T-helper 2 cell treated with Interferon-gamma antibody and Interleukin-4, amounts not matched to agents 5 μg/mL and 100 μg/mL, for 36 hours (primary cell): ENCODE results near the gene MARS1.

Experiments used
- DNase-seq: peaks from one replicate; pipeline ENCODE4 v3.0.0; 2021; ENCODE audit warnings: low spot score
- H3K27ac Mint-ChIP-seq: one replicate; pipeline ENCODE4 v1.8.0; 2021; ENCODE audit warnings: mild to moderate bottlenecking, mixed read lengths
- H3K27me3 Mint-ChIP-seq: one replicate; pipeline ENCODE4 v1.8.0; 2021; ENCODE audit warnings: low read depth, mixed read lengths
- H3K36me3 Mint-ChIP-seq: one replicate; pipeline ENCODE4 v1.8.0; 2021; ENCODE audit warnings: low read depth, mixed read lengths
- H3K4me1 Mint-ChIP-seq: one replicate; pipeline ENCODE4 v1.8.0; 2021; ENCODE audit warnings: low read depth, mixed read lengths
- H3K4me3 Mint-ChIP-seq: one replicate; pipeline ENCODE4 v1.8.0; 2022; ENCODE audit warnings: mild to moderate bottlenecking, moderate library complexity, mixed read lengths
- H3K9me3 Mint-ChIP-seq: one replicate; pipeline ENCODE4 v1.8.0; 2021; ENCODE audit warnings: mixed read lengths

Gene MARS1

DNA sequence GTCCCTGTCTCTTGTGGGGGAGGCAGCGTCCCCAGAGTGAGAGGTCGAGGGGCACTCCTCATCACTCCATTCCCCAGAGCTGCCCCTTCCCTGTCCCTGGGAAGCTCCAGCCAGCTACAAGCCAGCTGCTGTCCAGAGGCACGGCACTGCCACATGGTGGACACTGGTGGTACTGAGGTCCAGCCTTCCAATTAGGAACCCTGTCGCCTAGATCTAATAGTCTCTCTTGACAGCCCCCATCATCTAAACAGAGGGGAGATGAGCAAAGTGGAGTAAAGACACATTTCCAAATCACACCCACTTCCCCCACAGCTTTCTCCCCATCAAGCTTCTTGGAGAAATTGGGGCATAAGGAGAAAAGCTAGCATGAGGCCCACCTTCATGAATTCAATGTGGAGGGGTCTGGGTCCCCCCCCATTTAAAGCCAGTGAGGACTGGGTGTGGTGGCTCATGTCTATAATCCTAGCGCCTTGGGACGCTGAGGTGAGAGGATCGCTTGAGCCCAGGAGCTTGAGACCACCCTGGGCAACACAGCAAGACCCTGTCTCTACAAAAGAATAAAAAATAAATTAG lies 34.8 kb upstream of the MARS1 start:
- no peaks in the 10 kb centered on the region for H3K36me3 Mint-ChIP-seq
- H3K4me1 Mint-ChIP-seq = peaks cover 9% of the 10 kb centered on the region
- H3K9me3 Mint-ChIP-seq = no peaks in the 10 kb centered on the region
- no peak overlapping the region for H3K27ac Mint-ChIP-seq
- no peak overlapping the region for H3K4me3 Mint-ChIP-seq
- H3K27me3 Mint-ChIP-seq = no peaks in the 10 kb centered on the region
- DNase-seq = peak; percentile 48

DNA sequence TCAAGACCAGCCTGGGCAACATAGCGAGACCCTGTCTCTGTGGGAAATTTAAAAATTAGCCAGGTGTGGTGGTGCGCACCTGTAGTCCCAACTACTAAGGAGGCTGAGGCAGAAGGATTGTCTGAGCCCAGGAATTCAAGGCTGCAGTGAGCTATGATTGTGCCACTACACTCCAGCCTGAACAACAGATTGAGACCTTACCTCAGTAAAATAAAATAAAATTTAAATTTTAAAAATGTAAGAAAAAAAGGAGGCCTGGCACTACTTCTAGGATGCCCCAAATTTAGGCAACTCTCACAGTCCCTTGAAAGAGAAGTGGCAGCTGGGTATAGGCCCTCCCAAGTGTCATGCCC lies 33.7 kb upstream of the MARS1 start:
- Mint-ChIP-seq H3K36me3 (no peaks in the 10 kb centered on the region), H3K27ac (no peak overlapping the region), H3K4me1 (peaks cover 15% of the 10 kb centered on the region), H3K9me3 (no peaks in the 10 kb centered on the region), H3K27me3 (no peaks in the 10 kb centered on the region), H3K4me3 (no peak overlapping the region)
- DNase-seq = no peak

DNA sequence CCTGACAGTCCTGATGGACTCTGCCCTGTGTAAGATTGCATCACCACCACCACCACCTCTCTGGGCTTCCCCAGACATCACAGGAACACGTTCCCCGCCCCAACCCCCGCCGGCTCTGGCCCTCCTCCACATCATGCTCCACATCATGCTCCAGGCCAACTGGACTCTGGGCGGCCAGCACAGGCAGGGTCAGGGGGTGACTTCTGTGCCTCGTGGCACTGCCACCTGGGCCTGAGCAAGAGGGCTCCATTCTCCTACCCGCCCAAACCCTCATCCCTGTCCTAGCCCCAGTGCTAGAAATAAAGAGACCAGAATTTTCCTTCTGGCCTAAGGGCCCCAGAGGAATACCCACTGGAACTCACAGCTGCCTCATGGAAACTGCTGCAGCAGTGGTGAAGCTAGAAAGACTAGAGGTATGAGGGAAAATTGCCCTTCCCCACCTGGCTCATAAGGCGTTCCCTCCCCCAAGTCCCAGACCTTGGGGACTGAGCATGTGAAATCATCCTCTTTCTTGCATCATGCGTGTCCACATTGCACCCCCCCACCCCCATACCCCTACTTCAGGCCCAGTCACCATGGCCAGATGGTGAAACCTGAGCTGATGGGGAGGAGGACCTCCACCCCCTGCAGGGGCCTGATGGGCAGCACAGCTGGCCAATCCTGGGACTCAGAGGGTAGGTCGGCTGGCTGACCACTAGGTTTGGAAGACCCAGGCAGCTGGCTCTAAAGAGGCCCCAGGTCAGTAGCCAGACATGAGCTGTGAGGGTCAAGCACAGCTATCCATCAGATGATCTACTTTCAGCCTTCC lies 33.1 kb upstream of the MARS1 start, which contains the start of gene INHBE:
INHBE (plus strand) TSS at position 742 of the 808 bp plus-strand sequence. CDS start 230 bp downstream, outside the sequence.
- Mint-ChIP-seq H3K36me3 (no peaks in the 10 kb centered on the region), H3K27me3 (no peaks in the 10 kb centered on the region), H3K27ac (peak within 1 kb of the TSS; percentile 41), H3K9me3 (no peaks in the 10 kb centered on the region), H3K4me3 (peak within 1 kb of the TSS; percentile 72), H3K4me1 (peaks cover 21% of the 10 kb centered on the region)
- DNase-seq = no peak

DNA sequence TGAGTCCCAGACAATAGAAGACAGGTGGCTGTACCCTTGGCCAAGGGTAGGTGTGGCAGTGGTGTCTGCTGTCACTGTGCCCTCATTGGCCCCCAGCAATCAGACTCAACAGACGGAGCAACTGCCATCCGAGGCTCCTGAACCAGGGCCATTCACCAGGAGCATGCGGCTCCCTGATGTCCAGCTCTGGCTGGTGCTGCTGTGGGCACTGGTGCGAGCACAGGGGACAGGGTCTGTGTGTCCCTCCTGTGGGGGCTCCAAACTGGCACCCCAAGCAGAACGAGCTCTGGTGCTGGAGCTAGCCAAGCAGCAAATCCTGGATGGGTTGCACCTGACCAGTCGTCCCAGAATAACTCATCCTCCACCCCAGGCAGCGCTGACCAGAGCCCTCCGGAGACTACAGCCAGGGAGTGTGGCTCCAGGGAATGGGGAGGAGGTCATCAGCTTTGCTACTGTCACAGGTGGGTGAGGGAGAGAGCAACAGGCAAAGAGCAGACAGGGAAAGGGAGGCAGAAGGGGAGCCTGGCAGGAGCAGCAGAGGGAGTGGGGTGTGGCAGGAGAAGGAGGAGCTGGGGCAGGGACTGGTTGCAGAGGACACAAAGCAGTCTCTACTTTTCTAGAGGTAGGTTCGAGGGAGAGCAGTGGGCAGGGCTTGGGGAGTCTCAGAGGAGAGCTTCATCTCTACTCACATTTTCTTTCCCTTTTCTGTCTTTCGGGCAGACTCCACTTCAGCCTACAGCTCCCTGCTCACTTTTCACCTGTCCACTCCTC lies 32.3 kb upstream of the MARS1 start:
- Mint-ChIP-seq H3K4me3 (peak overlapping the region; percentile 72), H3K36me3 (no peaks in the 10 kb centered on the region), H3K4me1 (peaks cover 25% of the 10 kb centered on the region), H3K27me3 (peaks cover 5% of the 10 kb centered on the region), H3K27ac (peak overlapping the region; percentile 41), H3K9me3 (no peaks in the 10 kb centered on the region)
- DNase-seq = no peak

DNA sequence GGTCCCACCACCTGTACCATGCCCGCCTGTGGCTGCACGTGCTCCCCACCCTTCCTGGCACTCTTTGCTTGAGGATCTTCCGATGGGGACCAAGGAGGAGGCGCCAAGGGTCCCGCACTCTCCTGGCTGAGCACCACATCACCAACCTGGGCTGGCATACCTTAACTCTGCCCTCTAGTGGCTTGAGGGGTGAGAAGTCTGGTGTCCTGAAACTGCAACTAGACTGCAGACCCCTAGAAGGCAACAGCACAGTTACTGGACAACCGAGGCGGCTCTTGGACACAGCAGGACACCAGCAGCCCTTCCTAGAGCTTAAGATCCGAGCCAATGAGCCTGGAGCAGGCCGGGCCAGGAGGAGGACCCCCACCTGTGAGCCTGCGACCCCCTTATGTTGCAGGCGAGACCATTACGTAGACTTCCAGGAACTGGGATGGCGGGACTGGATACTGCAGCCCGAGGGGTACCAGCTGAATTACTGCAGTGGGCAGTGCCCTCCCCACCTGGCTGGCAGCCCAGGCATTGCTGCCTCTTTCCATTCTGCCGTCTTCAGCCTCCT lies 31.6 kb upstream of the MARS1 start:
- no peaks in the 10 kb centered on the region for H3K9me3 Mint-ChIP-seq
- peaks cover 9% of the 10 kb centered on the region for H3K27me3 Mint-ChIP-seq
- no peak for DNase-seq
- no peaks in the 10 kb centered on the region for H3K36me3 Mint-ChIP-seq
- peak overlapping the region; percentile 33 for H3K27ac Mint-ChIP-seq
- peak overlapping the region; percentile 72 for H3K4me3 Mint-ChIP-seq
- H3K4me1 Mint-ChIP-seq = peaks cover 27% of the 10 kb centered on the region

DNA sequence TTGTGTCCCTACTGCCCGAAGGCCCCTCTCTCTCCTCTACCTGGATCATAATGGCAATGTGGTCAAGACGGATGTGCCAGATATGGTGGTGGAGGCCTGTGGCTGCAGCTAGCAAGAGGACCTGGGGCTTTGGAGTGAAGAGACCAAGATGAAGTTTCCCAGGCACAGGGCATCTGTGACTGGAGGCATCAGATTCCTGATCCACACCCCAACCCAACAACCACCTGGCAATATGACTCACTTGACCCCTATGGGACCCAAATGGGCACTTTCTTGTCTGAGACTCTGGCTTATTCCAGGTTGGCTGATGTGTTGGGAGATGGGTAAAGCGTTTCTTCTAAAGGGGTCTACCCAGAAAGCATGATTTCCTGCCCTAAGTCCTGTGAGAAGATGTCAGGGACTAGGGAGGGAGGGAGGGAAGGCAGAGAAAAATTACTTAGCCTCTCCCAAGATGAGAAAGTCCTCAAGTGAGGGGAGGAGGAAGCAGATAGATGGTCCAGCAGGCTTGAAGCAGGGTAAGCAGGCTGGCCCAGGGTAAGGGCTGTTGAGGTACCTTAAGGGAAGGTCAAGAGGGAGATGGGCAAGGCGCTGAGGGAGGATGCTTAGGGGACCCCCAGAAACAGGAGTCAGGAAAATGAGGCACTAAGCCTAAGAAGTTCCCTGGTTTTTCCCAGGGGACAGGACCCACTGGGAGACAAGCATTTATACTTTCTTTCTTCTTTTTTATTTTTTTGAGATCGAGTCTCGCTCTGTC lies 31.0 kb upstream of the MARS1 start:
- no peak for DNase-seq
- Mint-ChIP-seq H3K36me3 (no peaks in the 10 kb centered on the region), H3K4me1 (peaks cover 29% of the 10 kb centered on the region), H3K9me3 (no peaks in the 10 kb centered on the region), H3K4me3 (no peak overlapping the region), H3K27ac (no peak overlapping the region), H3K27me3 (peaks cover 13% of the 10 kb centered on the region)

DNA sequence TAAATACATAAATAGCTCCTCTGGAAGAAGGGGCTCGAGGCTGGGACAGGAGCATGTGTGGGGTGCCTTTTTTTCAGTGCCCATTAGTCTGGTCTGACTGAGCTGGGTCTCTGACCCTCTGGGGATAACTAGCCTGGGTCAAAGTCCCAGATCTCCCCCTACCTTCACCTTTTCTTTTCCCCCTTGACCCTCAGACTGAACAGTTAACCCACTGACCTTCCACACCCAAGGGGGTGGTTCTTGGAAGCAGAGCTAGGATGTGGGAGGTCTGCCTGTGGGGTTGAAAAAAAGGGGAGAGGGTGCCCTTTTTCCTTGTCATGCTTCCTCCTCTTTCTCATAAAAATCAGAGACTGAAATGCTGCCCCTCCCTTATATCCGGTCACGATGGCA lies 29.2 kb upstream of the MARS1 start:
- peak overlapping the region; percentile 91 for H3K27ac Mint-ChIP-seq
- peaks cover 34% of the 10 kb centered on the region for H3K4me1 Mint-ChIP-seq
- peak overlapping the region; percentile 94 for H3K4me3 Mint-ChIP-seq
- H3K9me3 Mint-ChIP-seq = no peaks in the 10 kb centered on the region
- H3K27me3 Mint-ChIP-seq = peaks cover 16% of the 10 kb centered on the region
- no peaks in the 10 kb centered on the region for H3K36me3 Mint-ChIP-seq
- DNase-seq = no peak

DNA sequence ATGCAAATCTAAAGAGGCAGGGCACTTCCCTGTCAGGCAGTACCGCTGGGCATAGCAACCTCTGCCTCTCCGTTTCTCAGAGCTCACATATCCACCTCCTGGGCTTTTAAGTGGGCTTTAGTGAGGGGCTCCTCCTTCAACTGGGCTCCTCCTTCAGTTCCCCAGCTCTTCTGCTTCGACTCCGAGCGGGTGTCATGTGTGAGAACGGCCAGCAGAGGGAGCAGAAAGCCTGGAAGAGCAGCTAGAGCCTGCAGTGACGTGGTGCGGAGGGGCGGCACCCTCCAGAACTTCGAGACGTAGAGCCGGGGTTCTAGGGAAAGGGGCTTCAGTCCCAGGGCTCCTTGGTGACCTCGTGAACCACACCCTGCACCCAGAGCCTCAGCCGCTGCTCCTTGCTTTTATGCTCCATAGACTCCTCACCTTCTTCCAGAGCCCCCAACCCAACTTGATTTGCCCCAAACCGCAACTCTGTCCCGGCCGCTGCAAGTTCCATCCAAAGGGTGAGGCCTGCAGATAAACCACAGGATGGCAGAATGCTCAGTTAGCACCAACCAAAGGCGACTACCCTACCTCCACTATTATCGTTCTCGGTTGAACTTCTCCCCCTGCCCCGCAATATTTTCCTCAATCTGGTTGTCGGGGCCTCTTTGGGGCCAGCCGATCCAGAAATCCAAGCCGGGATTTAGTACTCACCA lies 28.7 kb upstream of the MARS1 start:
- H3K27ac Mint-ChIP-seq = peak overlapping the region; percentile 91
- peaks cover 16% of the 10 kb centered on the region for H3K27me3 Mint-ChIP-seq
- peak overlapping the region; percentile 94 for H3K4me3 Mint-ChIP-seq
- no peaks in the 10 kb centered on the region for H3K36me3 Mint-ChIP-seq
- no peaks in the 10 kb centered on the region for H3K9me3 Mint-ChIP-seq
- H3K4me1 Mint-ChIP-seq = peaks cover 38% of the 10 kb centered on the region
- DNase-seq = peak; percentile 91

DNA sequence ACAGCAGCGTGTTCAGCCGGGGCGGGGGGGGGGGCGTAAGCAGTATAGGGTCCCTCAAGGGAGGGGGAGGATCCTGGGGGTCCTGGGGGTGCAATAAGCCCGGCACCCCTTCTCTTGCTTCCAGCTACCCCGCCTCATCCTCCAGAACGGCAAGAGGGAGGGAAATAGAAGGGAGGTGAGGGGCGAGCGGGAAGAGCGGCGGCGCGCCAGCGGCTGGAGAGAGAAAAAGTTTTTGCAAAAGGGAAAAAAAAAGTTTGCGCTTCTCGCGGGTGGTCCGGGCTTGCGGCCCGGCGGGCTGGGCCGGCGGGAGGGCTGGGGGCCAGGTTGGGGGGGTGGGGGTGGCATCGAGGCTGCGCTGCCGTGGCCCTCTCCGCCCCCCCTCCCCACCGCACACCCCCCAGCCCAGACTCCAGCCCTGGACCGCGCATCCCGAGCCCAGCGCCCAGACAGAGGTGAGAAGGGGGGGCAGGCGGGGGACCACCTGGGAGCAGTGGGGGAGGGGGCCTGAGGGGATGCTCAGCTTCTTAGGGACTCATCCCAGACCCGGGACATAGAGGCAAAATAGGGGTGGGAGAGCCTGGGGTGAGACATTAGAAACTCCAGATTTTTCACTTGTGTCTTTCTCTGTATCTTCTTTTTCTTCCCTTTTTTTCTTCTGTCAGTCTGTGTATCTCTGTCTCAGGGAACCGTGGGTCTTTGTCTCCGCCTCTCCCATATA lies 28.0 kb upstream of the MARS1 start, which contains the start of gene GLI1:
GLI1 (plus strand) TSS at position 36 of the 718 bp plus-strand sequence. CDS start 3,907 bp downstream, outside the sequence.
- H3K9me3 Mint-ChIP-seq = no peaks in the 10 kb centered on the region
- no peaks in the 10 kb centered on the region for H3K36me3 Mint-ChIP-seq
- H3K27me3 Mint-ChIP-seq = peaks cover 16% of the 10 kb centered on the region
- peak within 1 kb of the TSS; percentile 94 for H3K4me3 Mint-ChIP-seq
- DNase-seq = no peak
- H3K4me1 Mint-ChIP-seq = peaks cover 38% of the 10 kb centered on the region
- H3K27ac Mint-ChIP-seq = peak within 1 kb of the TSS; percentile 91

DNA sequence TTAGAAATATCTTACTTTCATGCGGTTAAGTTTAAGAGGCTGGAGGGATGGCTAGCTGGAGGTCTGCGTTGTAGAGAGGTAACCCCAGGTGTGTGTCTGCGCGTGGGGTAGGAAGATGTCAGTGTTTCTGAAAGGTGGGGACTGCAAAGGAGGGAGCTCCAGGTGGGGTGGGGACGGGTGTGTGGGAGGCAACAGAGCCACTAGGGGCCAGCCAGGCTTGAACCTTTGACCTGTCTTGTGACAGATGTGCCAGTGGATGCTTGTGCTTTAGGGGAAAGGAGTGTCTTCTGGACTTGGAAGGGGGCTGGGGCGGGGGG lies 27.4 kb upstream of the MARS1 start:
- Mint-ChIP-seq H3K9me3 (no peaks in the 10 kb centered on the region), H3K27me3 (peaks cover 16% of the 10 kb centered on the region), H3K4me3 (peak overlapping the region; percentile 80), H3K36me3 (no peaks in the 10 kb centered on the region), H3K4me1 (peaks cover 38% of the 10 kb centered on the region), H3K27ac (peak overlapping the region; percentile 35)
- DNase-seq = no peak

DNA sequence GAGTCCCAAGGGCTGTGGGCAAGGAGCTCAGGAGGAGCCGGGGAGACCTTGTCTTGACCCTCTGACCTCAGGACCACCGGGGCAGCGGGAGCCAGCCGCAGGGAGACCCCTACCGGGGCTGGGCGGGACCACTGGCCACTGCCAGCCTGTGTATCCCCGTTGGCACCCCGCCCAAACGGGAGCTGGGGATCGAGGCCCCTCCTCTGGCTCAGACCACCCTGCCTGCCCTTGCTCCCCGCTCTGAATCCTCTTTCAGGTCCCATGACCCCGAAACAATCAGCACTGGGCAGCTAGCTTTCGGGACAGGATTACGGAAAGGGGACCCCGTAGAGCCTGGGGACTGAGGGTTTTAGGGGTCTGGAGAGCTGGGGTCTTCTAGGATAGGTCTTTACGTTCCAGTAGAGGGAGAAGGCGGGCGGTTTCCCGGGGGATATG lies 27.0 kb upstream of the MARS1 start:
- no peak for DNase-seq
- Mint-ChIP-seq H3K36me3 (peaks cover under 1% of the 10 kb centered on the region), H3K9me3 (no peaks in the 10 kb centered on the region), H3K27ac (peak overlapping the region; percentile 39), H3K4me1 (peaks cover 38% of the 10 kb centered on the region), H3K4me3 (peak overlapping the region; percentile 88), H3K27me3 (peaks cover 16% of the 10 kb centered on the region)

DNA sequence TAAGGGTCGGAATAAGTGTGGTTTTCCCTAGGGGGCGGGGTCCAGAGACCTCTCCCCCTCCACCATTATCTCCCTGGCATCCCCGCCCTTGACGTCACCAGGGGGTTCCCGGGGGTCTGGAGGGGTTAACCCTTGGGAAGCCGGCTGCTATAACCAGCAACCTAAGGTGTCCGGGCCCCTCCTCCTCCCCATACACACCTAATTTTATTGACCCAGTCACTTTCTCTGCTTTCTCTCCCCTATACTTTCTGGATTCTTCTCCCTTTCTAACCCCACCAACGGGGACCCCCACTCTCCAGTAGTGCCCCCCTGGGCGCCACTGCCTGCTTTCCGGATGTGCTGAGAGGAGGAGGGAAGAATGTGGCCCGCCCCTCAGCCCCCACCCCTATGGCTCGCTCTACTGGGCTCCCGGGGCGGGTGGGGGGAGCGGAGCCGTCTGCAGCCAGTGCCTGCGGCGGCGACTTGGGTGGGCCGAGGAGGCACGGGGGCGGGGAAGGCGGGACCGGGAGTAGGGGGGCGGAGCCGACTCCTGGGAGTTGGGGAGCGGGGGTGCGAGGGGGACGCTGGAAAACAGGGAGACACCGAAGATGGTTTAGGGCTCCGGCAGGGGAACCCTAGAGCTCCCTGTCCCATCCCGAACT lies 26.5 kb upstream of the MARS1 start:
- peak; percentile 19 for DNase-seq
- Mint-ChIP-seq H3K27ac (no peak overlapping the region), H3K9me3 (no peaks in the 10 kb centered on the region), H3K27me3 (peaks cover 16% of the 10 kb centered on the region), H3K4me3 (peak overlapping the region; percentile 88), H3K4me1 (peaks cover 35% of the 10 kb centered on the region), H3K36me3 (peaks cover 3% of the 10 kb centered on the region)
